ENCODE results near the gene BICC1. TPM values are rescaled to one million over a fixed set of nuclear protein-coding genes. Genes with fewer than 3 reads are reported as not detected.

Gene BICC1
- total RNA-seq, 1 experiment from 2014 or later: 46.9 TPM

DNA sequence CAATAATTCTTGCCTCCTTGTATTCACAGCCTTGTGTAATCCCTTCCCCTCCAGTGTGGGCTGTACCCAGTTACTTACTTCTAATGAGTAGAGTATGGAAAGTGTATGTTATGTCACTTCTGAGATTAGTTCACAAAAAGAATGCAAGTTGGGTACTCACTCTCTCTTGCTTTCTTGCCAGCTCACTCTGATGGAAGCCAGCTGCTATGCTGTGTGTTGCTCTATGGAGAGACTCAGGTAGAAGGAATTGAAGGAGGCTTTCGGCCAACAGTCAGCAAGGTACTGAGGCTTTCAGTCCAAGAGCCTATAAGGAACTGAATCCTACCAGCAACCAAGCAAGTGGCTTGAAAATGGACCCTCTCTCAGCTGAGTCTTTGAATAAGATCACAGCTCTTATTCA, 9.7 kb upstream of the BICC1 start:
- Histone ChIP-seq H3K9me3 (replicated peaks) (no peaks in the 10 kb centered on the region), H3K36me3 (no peaks in the 10 kb centered on the region), H3K4me3 (no peak overlapping the region), H3K27ac (no peak overlapping the region), H3K4me1 (replicated peaks) (peaks cover 15% of the 10 kb centered on the region), H3K27me3 (replicated peaks) (no peaks in the 10 kb centered on the region)
- no peak for DNase-seq (ENCODE audit: low read depth in 1 of 2, low spot score in 2 of 2)

DNA sequence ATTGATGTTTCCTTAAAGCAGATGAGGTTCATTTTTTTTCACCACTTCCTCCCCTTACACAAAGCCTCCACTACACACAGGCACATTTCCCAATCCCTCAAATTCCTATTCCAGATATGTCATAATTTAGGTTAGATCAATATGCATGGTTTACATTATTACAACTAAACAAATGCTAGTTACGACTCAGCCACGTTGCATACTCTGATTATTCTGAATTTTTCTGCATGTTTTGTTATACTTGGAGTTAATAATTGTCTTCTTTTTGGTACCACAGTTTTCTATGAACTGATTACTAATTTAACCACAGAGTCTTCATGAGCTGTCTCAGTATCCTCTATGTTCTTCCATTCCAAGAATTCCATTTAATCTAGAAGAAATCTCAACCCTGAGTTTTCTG, 4.4 kb upstream of the BICC1 start:
- H3K9me3 ChIP-seq (replicated peaks): no peaks in the 10 kb centered on the region
- H3K4me3 ChIP-seq: no peak overlapping the region
- no peak overlapping the region for H3K27ac ChIP-seq
- H3K27me3 ChIP-seq (replicated peaks): no peaks in the 10 kb centered on the region
- peak in 1 of 2 experiments; percentile 24 for DNase-seq (ENCODE audit: low read depth in 1 of 2, low spot score in 2 of 2)
- H3K36me3 ChIP-seq: peaks cover 5% of the 10 kb centered on the region
- H3K4me1 ChIP-seq (replicated peaks): peaks cover 36% of the 10 kb centered on the region

DNA sequence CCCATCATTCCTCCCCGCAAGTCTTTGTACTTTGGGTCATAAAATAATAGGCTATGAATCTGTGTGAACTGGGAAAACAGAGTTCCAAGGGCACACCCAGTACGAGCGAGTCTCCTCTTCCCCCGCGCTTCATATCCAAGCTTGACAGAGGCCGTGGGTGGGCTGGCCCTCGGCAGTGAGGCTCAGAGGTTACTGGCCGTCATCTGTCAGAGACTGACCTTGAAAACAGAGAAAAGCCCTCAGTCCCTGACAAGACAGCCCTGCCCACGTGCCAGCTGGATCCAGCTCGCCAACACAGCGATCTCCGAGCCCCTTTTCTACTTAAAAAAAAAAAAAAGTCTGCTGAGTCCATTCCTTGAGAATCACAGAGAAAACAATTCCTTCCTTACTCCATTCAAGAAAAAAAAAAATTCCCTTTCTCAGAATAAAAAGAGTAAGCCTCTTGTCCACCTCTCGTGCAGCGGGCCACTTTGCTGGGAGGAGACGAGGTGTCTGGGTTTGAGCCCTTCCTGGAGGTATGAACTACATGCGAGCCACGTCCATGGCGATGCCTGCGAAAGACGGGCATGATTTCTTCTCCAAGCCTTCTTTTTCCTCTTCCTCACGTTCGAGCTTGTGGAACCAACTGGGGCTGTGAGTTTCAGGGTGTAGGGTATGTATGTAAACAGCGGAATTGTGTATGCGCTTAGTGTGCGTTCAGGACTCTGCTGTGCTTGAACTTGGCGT, 744 bp upstream of the BICC1 start:
- peak; percentile 56 to 74 for DNase-seq (ENCODE audit: low read depth in 1 of 2, low spot score in 2 of 2)
- Histone ChIP-seq H3K4me1 (replicated peaks) (peaks cover 27% of the 10 kb centered on the region), H3K9me3 (replicated peaks) (no peaks in the 10 kb centered on the region), H3K4me3 (peak overlapping the region; percentile 94), H3K27ac (peak overlapping the region; percentile 14; the same call in 1 of the 2 replicates), H3K36me3 (peaks cover 9% of the 10 kb centered on the region), H3K27me3 (replicated peaks) (no peaks in the 10 kb centered on the region)

DNA sequence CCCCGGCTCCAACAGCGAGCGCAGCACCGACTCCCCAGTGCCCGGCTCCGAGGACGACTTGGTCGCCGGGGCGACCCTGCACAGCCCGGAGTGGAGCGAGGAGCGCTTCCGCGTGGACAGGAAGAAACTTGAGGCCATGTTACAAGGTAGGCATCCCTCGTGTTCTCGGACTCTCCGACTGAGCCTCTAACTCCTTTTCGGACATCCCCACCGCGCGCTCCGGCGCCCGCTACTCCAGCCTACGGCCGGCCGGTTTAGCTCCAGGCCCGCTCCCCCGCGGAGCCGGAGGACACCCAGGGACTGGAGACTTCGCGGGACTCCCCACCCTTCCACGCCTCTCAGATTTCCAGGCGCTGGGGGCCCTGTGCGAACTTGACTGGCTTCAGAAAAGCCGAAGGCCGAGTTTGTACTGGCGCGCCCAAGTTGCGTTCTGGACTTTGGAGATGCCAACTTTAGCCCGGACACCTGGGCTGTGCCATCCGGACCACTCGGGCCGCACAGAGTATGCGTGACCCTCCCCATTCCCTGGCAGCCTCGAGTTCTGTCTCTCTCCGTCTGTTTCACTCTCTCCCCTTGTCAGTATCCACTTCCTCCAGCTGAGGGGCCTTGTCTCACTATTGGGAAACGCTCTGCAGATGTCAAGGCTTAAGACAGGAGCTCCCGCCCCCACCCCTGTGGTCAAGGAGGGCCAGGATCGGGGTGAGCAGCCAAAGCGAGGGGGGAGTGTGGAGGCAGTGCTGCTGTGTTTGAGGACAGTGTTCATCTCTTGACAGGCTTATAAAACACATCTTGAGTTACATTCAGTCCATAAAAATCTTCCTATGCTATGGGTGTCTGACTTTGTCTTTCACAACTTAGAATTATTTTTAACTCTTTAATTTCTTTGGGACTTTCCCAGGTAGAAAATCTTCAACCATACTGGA, 777 bp downstream of the BICC1 start:
- peak overlapping the region; percentile 53 for H3K27ac ChIP-seq
- no peaks in the 10 kb centered on the region for H3K9me3 ChIP-seq (replicated peaks)
- peaks cover 23% of the 10 kb centered on the region for H3K4me1 ChIP-seq (replicated peaks)
- H3K4me3 ChIP-seq: peak overlapping the region; percentile 94
- H3K36me3 ChIP-seq: peaks cover 9% of the 10 kb centered on the region
- H3K27me3 ChIP-seq (replicated peaks): no peaks in the 10 kb centered on the region
- peak; percentile 58 to 69 for DNase-seq (ENCODE audit: low read depth in 1 of 2, low spot score in 2 of 2)

DNA sequence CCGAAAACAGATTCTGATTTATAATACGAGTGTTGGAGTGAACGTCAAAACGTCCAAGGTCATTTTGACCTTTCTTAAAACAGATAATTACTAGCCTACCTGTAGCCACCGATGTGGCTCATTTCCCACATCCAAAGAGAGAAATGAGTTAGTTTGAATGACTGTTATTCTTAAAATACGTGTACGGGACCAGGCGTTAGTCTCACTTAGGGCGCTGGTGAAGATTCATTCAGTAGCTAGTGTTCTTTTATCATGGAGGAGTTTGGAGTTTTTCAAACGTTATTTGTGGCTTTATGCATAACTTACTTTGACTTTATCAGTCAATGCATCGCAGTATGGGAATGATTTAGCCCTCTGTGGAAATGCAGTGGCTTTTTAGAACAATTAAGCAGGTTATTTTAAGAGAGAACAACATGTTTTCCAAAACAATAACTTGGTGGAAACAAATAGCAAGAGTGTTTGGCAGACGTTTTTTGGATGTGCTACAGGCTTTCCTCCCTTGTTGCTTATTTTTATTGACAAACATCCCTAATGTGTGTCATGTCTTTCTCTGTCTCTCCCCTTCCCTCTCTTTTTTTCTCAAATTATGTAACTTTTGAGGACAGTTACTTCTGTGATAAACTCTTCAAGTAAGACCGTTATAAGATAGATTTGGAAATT, 1.6 kb downstream of the BICC1 start:
- no peaks in the 10 kb centered on the region for H3K27me3 ChIP-seq (replicated peaks)
- peak in 1 of 2 experiments; percentile 24 for DNase-seq (ENCODE audit: low read depth in 1 of 2, low spot score in 2 of 2)

DNA sequence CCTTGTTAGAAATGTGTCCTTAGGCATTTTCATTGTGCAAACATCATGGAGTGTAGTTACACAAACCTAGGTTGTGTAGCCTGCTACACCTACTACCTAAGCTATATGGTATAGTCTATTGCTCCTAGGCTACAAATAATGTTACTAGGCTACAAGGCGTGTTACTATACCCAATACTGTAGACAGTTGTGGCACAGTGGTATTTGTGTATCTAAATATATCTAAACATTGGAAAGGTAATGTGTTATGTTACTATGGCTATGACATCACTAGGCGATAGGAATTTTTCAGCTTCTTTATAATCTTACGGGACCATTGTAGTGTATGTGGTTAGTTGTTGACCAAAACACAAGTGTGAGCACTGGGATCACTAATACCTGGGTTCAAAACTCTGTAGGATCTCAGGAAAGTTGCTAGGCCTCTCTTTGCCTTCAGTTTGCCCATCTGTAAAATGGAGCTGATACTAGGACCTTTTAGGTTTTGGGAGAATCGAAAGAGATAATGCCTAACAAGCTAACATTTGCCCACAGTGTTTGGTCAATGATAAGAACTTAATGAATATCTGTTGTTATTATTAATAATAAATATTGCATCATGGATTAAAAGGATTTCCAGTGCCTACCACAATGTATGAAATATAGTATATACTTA, 2.7 kb downstream of the BICC1 start:
- no peaks in the 10 kb centered on the region for H3K9me3 ChIP-seq (replicated peaks)
- H3K27me3 ChIP-seq (replicated peaks): no peaks in the 10 kb centered on the region
- peaks cover 21% of the 10 kb centered on the region for H3K4me1 ChIP-seq (replicated peaks)
- peaks cover 9% of the 10 kb centered on the region for H3K36me3 ChIP-seq
- DNase-seq (ENCODE audit: low read depth in 1 of 2, low spot score in 2 of 2): peak in 1 of 2 experiments; percentile 12
- no peak overlapping the region for H3K4me3 ChIP-seq
- no peak overlapping the region for H3K27ac ChIP-seq

More for the DNA sequence above, 1.6 kb downstream of the BICC1 start:
- peak overlapping the region; percentile 94 for H3K4me3 ChIP-seq
- peaks cover 21% of the 10 kb centered on the region for H3K4me1 ChIP-seq (replicated peaks)
- no peaks in the 10 kb centered on the region for H3K9me3 ChIP-seq (replicated peaks)
- H3K36me3 ChIP-seq: peaks cover 9% of the 10 kb centered on the region
- no peak overlapping the region for H3K27ac ChIP-seq

DNA sequence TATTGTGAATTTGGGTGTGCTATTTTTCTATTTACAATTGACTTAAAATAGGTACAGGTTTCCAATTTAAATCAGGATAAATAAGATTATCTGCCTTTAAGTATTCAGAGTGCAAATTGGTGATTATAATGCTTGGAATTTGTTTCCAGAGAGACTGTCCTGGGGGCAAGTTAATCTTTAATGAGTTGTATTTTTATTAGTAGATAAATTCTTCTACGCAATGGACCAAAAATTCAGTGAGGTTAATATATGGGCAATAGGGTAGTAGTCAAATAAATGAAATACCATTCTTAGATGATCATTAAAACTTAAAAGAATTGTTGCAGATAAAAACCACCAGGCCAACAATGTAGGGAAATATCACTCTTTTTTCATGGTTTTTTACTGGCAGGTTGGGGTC, 3.4 kb downstream of the BICC1 start:
- Histone ChIP-seq H3K27me3 (replicated peaks) (no peaks in the 10 kb centered on the region), H3K36me3 (peaks cover 9% of the 10 kb centered on the region), H3K9me3 (replicated peaks) (no peaks in the 10 kb centered on the region), H3K4me1 (replicated peaks) (peaks cover 20% of the 10 kb centered on the region), H3K27ac (no peak overlapping the region), H3K4me3 (no peak overlapping the region)
- no peak for DNase-seq (ENCODE audit: low read depth in 1 of 2, low spot score in 2 of 2)

DNA sequence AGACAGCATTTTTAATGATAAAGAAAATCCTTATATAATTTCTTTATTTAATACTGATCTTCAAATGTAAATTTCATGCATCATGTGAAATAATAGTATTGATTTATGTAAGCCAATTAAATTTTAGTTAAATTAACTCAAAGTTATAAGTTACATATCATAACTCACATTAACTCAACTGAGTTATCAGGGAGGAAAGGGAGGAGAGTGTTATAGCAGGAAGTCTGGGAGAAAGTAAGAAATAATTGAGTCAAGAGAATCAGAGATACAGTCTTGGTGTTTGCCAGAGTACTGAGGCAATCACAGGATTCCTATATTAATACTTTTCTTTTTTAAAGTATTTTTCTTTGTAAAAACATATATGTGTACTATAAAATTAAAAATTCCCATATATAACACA, 4.0 kb downstream of the BICC1 start:
- Histone ChIP-seq H3K27me3 (replicated peaks) (no peaks in the 10 kb centered on the region), H3K4me1 (replicated peaks) (peaks cover 14% of the 10 kb centered on the region), H3K27ac (no peak overlapping the region), H3K36me3 (peaks cover 9% of the 10 kb centered on the region), H3K4me3 (no peak overlapping the region), H3K9me3 (replicated peaks) (no peaks in the 10 kb centered on the region)
- no peak for DNase-seq (ENCODE audit: low read depth in 1 of 2, low spot score in 2 of 2)

DNA sequence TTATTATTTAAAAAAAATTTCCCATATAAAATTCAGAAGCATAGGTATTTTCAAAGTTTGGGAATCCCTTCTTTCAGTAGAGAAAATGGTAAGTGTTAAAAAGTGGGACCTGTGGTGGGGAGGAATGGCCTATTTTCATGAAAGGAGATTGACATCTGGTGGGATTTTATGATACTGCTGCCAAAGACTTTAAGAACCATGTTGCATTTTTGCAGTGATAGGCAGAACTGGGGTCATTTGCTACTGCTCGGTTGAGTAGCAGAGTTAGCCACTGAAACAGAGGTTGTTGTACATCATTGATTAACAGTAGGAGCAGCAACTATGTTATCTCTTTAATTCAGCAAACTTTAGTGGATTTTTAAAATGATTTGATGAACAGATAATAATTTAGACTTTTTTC, 4.4 kb downstream of the BICC1 start:
- peaks cover 9% of the 10 kb centered on the region for H3K36me3 ChIP-seq
- no peak overlapping the region for H3K4me3 ChIP-seq
- DNase-seq (ENCODE audit: low read depth in 1 of 2, low spot score in 2 of 2): no peak
- H3K9me3 ChIP-seq (replicated peaks): no peaks in the 10 kb centered on the region
- no peaks in the 10 kb centered on the region for H3K27me3 ChIP-seq (replicated peaks)
- H3K4me1 ChIP-seq (replicated peaks): peaks cover 10% of the 10 kb centered on the region
- no peak overlapping the region for H3K27ac ChIP-seq

DNA sequence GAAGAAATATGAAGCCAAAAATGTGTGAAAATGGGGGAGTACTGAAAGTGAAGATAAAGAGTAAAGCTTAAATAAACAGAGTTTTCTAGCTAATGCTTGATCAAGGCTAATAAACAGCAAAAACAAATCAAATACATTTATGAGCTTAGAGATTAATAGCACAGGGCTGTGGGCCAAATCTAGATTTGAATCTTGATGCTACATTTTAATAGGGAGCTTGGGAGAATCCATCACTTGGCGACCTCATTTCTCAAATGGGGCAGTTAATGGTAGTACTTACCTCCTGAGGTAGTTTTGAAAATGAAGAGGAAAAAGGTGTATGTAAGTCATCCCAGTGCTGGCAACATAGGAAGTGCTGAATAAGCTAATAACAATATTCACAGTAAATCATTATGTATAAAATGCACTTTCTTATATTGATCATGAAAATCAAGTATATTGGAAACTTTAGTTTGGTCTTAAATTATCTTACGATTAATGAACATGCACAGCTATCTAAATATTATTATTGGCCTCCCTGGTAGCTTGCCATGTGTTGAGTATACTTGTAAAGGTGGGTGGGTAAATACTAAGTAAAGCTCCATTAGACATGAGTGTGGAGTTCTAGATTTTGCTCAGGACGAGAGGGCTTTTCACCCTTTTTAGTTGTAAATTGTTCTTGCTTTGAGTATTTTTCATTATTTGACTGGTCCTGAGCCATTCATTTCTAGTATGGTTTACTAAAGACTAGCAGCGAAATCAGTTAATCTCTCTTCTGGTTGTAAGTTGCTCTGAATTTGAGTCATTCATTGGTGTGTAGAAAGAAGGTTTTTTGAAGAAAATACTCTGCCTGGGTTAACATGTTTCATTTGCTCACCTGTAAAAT, 5.1 kb downstream of the BICC1 start:
- no peaks in the 10 kb centered on the region for H3K27me3 ChIP-seq (replicated peaks)
- H3K4me3 ChIP-seq: no peak overlapping the region
- DNase-seq (ENCODE audit: low read depth in 1 of 2, low spot score in 2 of 2): no peak
- H3K4me1 ChIP-seq (replicated peaks): peaks cover 5% of the 10 kb centered on the region
- H3K36me3 ChIP-seq: peaks cover 9% of the 10 kb centered on the region
- H3K9me3 ChIP-seq (replicated peaks): no peaks in the 10 kb centered on the region
- H3K27ac ChIP-seq: no peak overlapping the region

DNA sequence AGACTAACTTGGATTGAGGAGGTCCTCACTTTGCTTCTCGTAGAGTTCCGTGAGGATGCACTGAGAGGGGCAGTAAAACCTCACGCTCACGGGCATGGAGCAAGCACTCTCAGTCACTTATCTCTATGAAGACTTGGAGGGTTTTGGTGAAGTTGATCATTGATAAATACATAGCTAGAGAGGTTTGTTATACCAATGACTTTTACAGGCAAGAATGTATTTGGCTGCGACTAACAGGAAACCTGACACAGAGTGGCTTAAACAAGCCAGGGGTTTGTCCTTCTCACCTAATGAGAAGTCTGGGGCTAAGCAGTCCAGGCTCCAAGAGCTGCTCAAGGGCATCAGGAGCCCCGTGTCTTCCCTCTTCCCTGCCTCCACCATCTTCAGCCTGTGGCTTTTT, 6.1 kb downstream of the BICC1 start:
- Histone ChIP-seq H3K27me3 (replicated peaks) (no peaks in the 10 kb centered on the region), H3K36me3 (no peaks in the 10 kb centered on the region), H3K4me3 (no peak overlapping the region), H3K27ac (no peak overlapping the region), H3K4me1 (replicated peaks) (peaks cover 5% of the 10 kb centered on the region), H3K9me3 (replicated peaks) (no peaks in the 10 kb centered on the region)
- no peak for DNase-seq (ENCODE audit: low read depth in 1 of 2, low spot score in 2 of 2)

DNA sequence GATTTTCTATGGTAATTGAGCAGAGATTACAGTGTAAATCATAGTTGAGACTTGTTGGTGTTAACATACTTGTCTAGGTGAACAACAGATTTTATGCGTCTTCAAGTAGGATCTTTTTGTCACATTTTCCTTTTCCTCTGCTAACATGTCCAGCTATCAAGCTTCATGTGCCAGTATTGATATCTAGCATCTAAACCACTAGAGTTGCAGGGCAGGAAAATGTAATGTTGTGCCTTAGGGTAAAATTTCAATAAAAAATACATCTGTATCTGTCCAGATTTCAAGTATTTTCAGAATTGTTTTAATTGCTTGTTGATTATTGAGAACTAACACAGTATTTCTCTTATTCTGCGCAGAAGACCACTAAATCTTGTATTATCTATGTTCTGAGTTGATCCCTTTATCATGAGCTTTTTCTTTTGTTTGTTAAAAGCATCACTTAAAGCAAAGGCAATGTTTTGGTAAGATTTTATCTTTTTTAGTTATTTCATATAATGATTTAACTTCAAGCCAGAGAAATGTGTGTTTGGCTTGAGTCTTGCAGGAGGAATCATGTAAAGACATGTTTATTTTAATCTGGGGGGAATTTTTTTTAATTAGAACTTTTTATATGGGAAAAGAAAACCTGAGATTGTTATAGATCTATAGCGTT, 16.5 kb downstream of the BICC1 start:
- Histone ChIP-seq H3K27ac (no peak overlapping the region), H3K9me3 (replicated peaks) (no peaks in the 10 kb centered on the region; the same call in 1 of the 2 replicates), H3K36me3 (peaks cover 23% of the 10 kb centered on the region), H3K4me3 (no peak overlapping the region), H3K27me3 (replicated peaks) (no peaks in the 10 kb centered on the region), H3K4me1 (replicated peaks) (peaks cover 8% of the 10 kb centered on the region; the same call in 1 of the 2 replicates)
- DNase-seq (ENCODE audit: low read depth in 1 of 2, low spot score in 2 of 2): no peak

Measured in SJSA1 (cell line).